22Rv1 (cell line): ENCODE data around the gene CAMTA2.

Experiments
- CTCF ChIP-seq: fragments of 450-650 bp; IDR thresholded peaks from 2 replicates; pipeline ENCODE4 v1.5.1; 2017; ENCODE audit warnings: mild to moderate bottlenecking
- ZFX ChIP-seq: fragments of 450-650 bp; IDR thresholded peaks from 2 replicates; pipeline ENCODE4 v1.6.1; 2017; ENCODE audit warnings: antibody characterized with exemption, borderline replicate concordance

GRCh38 chr17:4956493-4957061, 30.9 kb downstream of the CAMTA2 start:
- TF ChIP-seq CTCF, result peak; percentile 37
- TF ChIP-seq ZFX, result no peak
